ENCODE data around the gene GIPC2. TPM values are rescaled to one million over a fixed set of nuclear protein-coding genes. Genes with fewer than 3 reads are reported as not detected.

GIPC2 gene
- total RNA-seq, 1 experiment from 2014 or later, result 0.07 TPM

DNA sequence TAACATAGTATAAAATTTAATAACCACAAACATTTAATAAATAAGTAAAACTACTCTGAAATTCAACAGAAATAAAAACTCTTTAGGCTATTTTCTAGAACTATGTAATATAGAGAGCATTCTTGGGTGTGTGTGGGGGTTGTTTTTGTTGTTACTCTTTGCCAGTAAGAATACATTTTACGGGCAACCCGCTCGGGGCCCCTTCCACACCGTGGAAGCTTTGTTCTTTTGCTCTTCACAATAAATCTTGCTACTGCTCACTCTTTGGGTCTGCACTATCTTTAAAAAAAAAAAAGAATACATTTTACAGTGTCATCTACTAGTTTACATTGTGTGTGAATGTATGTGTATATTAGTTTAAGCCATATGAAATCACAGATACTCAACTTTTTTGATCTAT, 16.0 kb upstream of the GIPC2 start:
- POLR2A ChIA-PET, result interaction anchor here (2.6 kb wide), 1 partner anchor 26 kb away, joined by 15 read pairs; the partner anchor contains the start of gene DNAJB4
- H3K9me3 ChIP-seq (ENCODE audit: control insufficient read depth in 1 of 2, insufficient read depth in 1 of 2, low read depth in 1 of 2, low read length in 2 of 2), result no peaks in the 10 kb centered on the region
- H3K4me2 ChIP-seq (ENCODE audit: low read length), result no peak overlapping the region
- H3K9ac ChIP-seq (ENCODE audit: low read length), result no peak overlapping the region
- no peaks in the 10 kb centered on the region for H3K79me2 ChIP-seq (ENCODE audit: insufficient read depth, low read length)
- BruUV-seq (replicated peaks), result no TSS peak
- no peaks in the 10 kb centered on the region for H3K27me3 ChIP-seq (ENCODE audit: insufficient read depth, low read length)
- RAD21 ChIA-PET (ENCODE audit: low non-redundant PET in 1 of 2, low total read pairs in 2 of 2, uncharacterized antibody in 2 of 2, unreplicated experiment in 2 of 2), result no interaction called here
- TF ChIP-seq CBX3 (IDR thresholded peaks at IDR 0.05; ENCODE audit: low read depth) (no peak), SRF (IDR thresholded peaks at IDR 0.05; ENCODE audit: low read depth) (no peak), YY1 (IDR thresholded peaks at IDR 0.05; ENCODE audit: extremely low read depth, insufficient replicate concordance, low read depth, low read length) (no peak), ZNF274 (IDR thresholded peaks at IDR 0.05; ENCODE audit: low read depth, low read length) (no peak), SIN3A (IDR thresholded peaks at IDR 0.05; ENCODE audit: low read depth) (no peak)
- H3K4me3 ChIP-seq (replicated peaks in 1 of 2; ENCODE audit: low read depth in 1 of 2, low read length in 2 of 2), result no peak overlapping the region
- no peak overlapping the region for H3K27ac ChIP-seq (ENCODE audit: low read depth, low read length)
- DNase-seq (ENCODE audit: low read depth, low spot score), result no peak
- H4K20me1 ChIP-seq (ENCODE audit: insufficient read depth), result no peaks in the 10 kb centered on the region
- intact Hi-C loops (cut with micrococcal nuclease), result no loop called here
- H3K9me2 ChIP-seq (ENCODE audit: insufficient read depth), result no peaks in the 10 kb centered on the region
- no peak overlapping the region for H2AFZ ChIP-seq (ENCODE audit: low read depth, low read length, poor library complexity, severe bottlenecking)
- no peaks in the 10 kb centered on the region for H3K36me3 ChIP-seq (ENCODE audit: control insufficient read depth in 1 of 2, insufficient read depth in 2 of 2, low read length in 2 of 2)
- CTCF ChIA-PET, result no interaction called here
- ATAC-seq, result no peak
- H3K4me1 ChIP-seq (ENCODE audit: control insufficient read depth in 1 of 2, insufficient read depth in 2 of 2, low read length in 2 of 2), result no peaks in the 10 kb centered on the region

- POLR2A ChIA-PET, result interaction anchor here (1.6 kb wide), 1 partner anchor 29 kb away, joined by 5 read pairs; the partner anchor contains the start of gene DNAJB4
- no peaks in the 10 kb centered on the region for H3K36me3 ChIP-seq (ENCODE audit: control insufficient read depth in 1 of 2, insufficient read depth in 2 of 2, low read length in 2 of 2)
- CTCF ChIA-PET, result no interaction called here
- no peaks in the 10 kb centered on the region for H3K9me3 ChIP-seq (ENCODE audit: control insufficient read depth in 1 of 2, insufficient read depth in 1 of 2, low read depth in 1 of 2, low read length in 2 of 2)
- no TSS peak for BruUV-seq (replicated peaks)
- no peaks in the 10 kb centered on the region for H4K20me1 ChIP-seq (ENCODE audit: insufficient read depth)
- 0 out of 2 replicates have a peak, but pooled peaks cover 4% of the 10 kb centered on the region for H3K9me2 ChIP-seq (ENCODE audit: insufficient read depth)
- H3K4me3 ChIP-seq (replicated peaks in 1 of 2; ENCODE audit: low read depth in 1 of 2, low read length in 2 of 2), result no peak overlapping the region
- intact Hi-C loops (cut with micrococcal nuclease), result no loop called here
- no peaks in the 10 kb centered on the region for H3K4me1 ChIP-seq (ENCODE audit: control insufficient read depth in 1 of 2, insufficient read depth in 2 of 2, low read length in 2 of 2)
- no peak overlapping the region for H3K9ac ChIP-seq (ENCODE audit: low read length)
- H3K79me2 ChIP-seq (ENCODE audit: insufficient read depth, low read length), result no peaks in the 10 kb centered on the region
- H3K27me3 ChIP-seq (ENCODE audit: insufficient read depth, low read length), result no peaks in the 10 kb centered on the region
- RAD21 ChIA-PET (ENCODE audit: low non-redundant PET in 1 of 2, low total read pairs in 2 of 2, uncharacterized antibody in 2 of 2, unreplicated experiment in 2 of 2), result no interaction called here
- TF ChIP-seq, protein P1, sequence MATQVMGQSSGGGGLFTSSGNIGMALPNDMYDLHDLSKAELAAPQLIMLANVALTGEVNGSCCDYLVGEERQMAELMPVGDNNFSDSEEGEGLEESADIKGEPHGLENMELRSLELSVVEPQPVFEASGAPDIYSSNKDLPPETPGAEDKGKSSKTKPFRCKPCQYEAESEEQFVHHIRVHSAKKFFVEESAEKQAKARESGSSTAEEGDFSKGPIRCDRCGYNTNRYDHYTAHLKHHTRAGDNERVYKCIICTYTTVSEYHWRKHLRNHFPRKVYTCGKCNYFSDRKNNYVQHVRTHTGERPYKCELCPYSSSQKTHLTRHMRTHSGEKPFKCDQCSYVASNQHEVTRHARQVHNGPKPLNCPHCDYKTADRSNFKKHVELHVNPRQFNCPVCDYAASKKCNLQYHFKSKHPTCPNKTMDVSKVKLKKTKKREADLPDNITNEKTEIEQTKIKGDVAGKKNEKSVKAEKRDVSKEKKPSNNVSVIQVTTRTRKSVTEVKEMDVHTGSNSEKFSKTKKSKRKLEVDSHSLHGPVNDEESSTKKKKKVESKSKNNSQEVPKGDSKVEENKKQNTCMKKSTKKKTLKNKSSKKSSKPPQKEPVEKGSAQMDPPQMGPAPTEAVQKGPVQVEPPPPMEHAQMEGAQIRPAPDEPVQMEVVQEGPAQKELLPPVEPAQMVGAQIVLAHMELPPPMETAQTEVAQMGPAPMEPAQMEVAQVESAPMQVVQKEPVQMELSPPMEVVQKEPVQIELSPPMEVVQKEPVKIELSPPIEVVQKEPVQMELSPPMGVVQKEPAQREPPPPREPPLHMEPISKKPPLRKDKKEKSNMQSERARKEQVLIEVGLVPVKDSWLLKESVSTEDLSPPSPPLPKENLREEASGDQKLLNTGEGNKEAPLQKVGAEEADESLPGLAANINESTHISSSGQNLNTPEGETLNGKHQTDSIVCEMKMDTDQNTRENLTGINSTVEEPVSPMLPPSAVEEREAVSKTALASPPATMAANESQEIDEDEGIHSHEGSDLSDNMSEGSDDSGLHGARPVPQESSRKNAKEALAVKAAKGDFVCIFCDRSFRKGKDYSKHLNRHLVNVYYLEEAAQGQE (IDR thresholded peaks at IDR 0.05; ENCODE audit: low read depth), result no peak
- TF ChIP-seq SIN3A (IDR thresholded peaks at IDR 0.05; ENCODE audit: low read depth) (no peak), YY1 (IDR thresholded peaks at IDR 0.05; ENCODE audit: extremely low read depth, insufficient replicate concordance, low read depth, low read length) (no peak), CBX3 (IDR thresholded peaks at IDR 0.05; ENCODE audit: low read depth) (no peak), POLR2A (IDR thresholded peaks at IDR 0.05; ENCODE audit: borderline replicate concordance, extremely low read depth, insufficient read depth, insufficient read length) (no peak)
- DNase-seq (ENCODE audit: low read depth, low spot score) (no peak), ATAC-seq (no peak)
- no peak overlapping the region for H2AFZ ChIP-seq (ENCODE audit: low read depth, low read length, poor library complexity, severe bottlenecking)
- H3K4me2 ChIP-seq (ENCODE audit: low read length), result no peak overlapping the region
- H3K27ac ChIP-seq (ENCODE audit: low read depth, low read length), result no peak overlapping the region
Observed at GRCh38 chr1:78032996-78033796, 12.6 kb upstream of the GIPC2 start.

Data from HCT116 (cell line).